Loucy (cell line): ENCODE data around the gene ATP10B.

Experiments used
- CTCF ChIP-seq: fragments of 200-600 bp; sonication (generic); conservative IDR thresholded peaks from 2 replicates; pipeline ENCODE4 v1.5.1; 2014; ENCODE audit warnings: mild to moderate bottlenecking, antibody characterized with exemption, low read length
- EZH2phosphoT487 ChIP-seq: fragments of 200-600 bp; IDR thresholded peaks from 2 replicates; pipeline ENCODE4 v1.6.1; 2018; ENCODE audit warnings: antibody characterized with exemption, mild to moderate bottlenecking, moderate library complexity, borderline replicate concordance

GRCh38 chr5:160770718-160771117 lies 81.3 kb downstream of the ATP10B start:
- no peak for TF ChIP-seq CTCF
- no peak for TF ChIP-seq EZH2phosphoT487
